Activated T-cell treated with anti-CD3 and anti-CD28 coated beads for 48 hours (primary cell): Measurements from ENCODE around the gene POPDC3.
"Not testable (repeated sequence)": the region's sequence is repeated elsewhere in the genome, so short reads cannot be mapped to it uniquely, and the experiment has no call there.

Source experiments
- DNase-seq: peaks from one replicate; pipeline ENCODE4 v3.0.0-alpha.2; 2020; ENCODE audit warnings: low read depth

Gene POPDC3, protein sequence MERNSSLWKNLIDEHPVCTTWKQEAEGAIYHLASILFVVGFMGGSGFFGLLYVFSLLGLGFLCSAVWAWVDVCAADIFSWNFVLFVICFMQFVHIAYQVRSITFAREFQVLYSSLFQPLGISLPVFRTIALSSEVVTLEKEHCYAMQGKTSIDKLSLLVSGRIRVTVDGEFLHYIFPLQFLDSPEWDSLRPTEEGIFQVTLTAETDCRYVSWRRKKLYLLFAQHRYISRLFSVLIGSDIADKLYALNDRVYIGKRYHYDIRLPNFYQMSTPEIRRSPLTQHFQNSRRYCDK

DNA sequence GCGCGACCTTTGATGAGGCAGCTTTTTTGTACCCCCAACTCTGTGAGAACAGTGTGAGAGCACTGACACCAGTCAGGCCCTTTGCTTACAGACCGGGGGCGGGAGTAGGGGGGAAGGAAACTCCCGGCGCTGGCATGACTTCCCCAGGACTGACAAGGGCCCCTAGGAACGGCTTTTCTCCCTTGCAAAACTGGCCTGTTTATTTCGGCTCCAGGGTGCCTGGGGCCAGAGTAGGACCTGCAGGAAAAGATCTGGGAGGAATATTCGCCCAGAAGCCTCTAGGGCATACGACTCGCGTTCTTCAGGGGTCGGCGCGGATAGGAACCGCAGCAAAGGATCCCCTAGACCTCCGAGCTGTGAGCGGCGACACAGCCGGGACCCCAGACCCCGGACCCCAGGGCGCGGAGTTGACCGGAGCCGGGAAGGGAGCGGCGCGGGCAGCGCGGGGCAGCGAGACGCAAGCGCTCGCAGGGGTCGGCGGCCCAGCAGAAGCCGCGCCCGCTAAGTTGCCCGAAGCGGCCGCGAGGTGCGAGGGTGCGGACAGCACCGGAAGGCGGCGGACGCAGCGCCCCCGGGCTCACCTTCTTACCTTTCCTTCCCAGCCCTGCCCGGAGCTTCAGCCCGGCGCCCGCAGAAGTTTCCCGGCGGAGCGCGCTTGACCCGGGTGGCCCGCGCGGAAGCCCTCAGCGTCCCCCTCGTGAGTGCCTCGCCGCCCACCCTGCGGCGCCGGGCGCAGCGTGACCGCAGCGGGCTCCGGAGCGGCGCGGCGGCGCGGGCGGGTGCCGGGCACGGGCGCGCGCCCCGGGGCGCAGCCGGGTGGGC lies at the start of gene POPDC3:
Gene POPDC3 (minus strand): TSS at position 771 of the 822 bp plus-strand sequence. CDS start 18,105 bp downstream, outside the sequence.
- peak; percentile 2 for DNase-seq

DNA sequence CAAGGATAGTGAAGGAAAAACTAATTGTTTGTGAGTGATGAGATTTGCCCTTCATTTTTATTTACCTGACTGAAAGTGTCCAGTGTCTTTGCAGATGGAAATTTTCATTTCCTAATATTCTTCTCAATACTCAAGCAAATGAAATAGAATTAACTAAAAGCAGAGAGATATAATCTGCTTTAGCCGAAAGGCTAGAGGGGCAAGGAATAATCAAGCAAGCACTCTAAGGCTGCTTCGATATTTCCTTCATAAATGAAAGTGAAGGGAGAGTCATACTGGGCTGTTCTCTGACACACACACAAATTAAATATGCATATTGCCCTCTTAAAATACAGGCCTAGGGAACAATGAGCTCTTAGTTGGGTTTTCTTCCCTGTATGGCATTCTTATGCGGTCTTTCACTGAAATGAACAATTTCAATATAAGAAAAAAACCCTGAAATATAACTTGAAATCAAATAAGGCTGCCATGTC lies 47.5 kb upstream of the POPDC3 start:
- DNase-seq = no peak

DNA sequence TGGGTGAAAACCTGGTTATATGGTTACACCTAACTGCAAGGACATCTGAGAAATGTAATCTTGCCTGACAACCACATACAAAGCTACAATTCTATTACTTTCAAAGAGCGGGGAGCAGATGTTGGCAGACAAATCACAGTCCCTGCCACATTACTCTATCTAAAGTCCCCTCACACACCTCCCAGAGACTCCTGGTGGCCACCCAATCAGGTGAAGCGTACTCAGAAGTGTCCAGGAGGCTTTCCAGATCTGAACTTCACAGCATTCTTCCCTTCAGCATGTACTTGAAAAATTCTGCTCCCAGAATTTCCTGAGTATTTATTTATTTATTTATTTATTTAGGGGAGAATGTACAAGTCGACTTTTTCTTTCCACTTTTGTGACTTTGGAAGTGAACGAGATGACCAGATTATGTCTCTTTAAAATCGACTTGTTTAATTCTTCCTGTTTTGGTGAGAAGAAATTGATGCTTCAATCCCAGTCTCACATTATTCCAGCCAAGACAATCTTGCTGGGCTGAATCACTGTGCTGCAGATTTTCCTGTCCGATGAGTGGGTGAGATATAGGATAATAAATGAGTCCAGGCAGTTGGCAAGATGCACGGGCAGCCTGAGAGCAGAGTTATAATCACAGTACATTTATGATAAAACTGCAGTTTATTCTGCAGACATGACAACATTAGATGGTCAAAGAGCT lies 46.9 kb upstream of the POPDC3 start:
- no peak for DNase-seq

DNA sequence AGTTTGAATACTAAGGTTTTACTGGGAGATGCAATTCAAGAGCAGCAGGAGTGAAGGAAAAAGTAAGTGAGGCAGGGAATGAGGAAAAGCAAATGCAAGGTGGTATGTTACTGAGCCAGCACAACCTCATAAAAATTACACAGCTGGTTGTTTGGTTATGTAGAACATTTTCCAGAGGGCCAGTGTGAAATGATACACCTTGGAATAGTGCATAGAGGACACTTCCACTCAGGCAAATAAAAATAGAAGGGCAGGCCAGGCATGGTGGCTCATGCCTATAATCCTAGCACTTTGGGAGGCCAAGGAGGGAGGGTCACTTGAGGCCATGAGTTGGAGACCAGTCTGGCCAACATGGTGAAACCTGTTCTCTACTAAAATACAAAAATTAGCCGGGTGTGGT lies 43.4 kb upstream of the POPDC3 start:
- DNase-seq = no peak

DNA sequence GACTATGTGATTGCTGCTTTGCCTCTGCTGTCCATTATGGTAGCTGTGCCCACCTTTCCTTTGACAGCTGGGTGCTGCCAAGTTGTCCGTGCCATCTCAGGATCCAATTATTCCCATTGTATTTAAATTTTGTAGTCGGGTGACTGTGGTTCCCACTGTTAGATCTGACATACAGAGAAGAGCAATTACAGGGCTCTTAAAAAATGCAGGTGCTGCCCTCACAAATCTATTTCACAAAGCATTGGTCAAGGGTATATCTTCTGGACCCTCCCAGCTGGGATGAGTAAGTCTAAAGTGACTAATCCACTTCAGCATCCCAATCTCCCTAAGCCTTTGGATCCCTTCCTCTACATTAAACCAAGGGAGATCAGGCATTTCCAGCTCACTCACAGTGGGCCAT lies 41.4 kb upstream of the POPDC3 start:
- DNase-seq = not testable (repeated sequence)

DNA sequence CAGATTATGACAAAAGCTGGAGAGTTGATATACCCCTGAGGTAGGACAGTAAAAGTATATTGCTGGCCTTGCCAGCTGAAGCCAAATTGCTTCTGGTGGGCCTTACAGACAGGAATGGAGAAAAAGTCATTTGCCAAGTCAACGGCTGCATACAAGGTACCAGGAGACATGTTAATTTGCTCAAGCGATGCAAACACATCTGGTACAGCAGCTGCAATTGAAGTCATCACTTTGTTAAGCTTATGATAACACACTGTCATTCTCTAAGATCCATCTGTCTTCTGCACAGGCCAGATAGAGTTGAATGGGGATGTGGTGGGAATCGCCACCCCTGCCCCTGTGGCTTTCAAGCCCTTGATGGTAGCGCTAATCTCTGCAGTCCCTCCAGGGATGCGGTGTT lies 40.4 kb upstream of the POPDC3 start:
- DNase-seq = no peak

DNA sequence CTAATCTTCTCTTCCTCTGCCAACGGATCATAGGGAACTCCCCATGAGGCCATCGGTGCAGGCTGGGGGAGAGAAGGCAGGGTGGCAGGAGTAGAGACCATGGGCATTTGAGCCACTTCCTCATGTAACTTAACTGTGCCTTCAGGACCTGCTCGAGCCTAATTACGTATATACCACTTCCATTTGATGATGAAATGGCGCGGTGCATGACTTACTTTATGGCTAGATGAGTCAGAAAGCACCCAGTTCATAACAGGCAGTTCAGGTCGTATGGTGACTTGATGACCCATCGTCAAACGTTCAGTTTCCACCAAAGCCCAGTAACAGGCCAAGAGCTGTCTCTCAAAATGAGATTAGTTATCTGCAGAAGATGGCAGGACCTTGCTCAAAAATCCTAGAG lies 39.4 kb upstream of the POPDC3 start:
- DNase-seq = not testable (repeated sequence)

DNA sequence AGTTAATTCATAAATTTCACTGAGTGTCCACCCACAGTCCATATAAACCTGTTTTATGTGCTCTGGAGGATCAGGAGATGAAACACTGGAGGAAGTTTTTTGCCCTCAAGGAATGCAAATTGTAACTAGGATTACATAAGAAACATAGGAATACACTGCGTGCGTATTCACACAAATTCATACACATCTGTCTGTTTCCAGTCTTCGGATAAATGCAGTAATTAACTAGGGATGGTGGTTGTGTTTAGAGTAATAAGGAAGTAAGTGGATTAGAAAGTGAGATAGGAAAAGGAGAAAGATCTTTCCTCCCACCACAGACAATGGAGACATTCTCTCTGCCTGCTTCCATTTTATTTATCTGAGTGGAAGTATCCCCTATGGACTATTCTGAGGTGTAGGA lies 35.7 kb upstream of the POPDC3 start:
- DNase-seq = no peak

DNA sequence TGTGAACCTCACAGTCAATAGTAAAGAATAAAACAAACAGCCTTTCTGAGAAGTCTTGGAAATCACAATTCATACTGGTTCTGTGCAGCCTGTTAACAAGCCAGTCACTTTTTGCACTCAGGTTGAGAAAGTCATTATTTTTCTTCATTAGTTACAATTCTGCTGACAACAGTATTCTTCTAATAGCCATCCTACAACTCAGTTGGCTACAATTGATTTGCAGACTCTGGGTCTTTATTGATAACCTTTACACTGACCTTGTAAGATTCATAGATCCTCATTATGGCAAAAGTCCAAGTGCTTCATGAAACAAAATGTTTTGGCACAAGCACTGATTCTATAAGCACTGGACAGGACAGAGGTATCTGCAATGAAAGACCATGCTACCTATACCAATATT lies 34.9 kb upstream of the POPDC3 start:
- DNase-seq = no peak

DNA sequence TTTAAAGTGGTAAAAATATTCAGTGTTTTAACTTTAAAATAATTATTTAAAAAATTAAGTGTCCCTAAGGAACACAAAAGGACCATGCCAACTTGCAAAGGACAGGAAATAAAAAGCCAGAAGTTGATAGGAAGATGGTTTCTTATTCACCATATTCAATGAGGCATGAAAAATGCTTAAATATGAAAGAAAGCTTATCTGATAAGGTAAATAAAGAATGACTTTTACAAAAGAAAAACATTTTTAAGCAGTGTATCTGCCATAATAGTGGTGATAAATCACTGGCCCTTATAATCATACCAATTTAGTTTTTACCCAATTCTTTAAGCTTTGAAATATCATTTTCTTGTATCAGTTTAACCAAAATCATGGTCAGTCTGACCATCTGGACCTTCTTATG lies 33.5 kb upstream of the POPDC3 start:
- no peak for DNase-seq

DNA sequence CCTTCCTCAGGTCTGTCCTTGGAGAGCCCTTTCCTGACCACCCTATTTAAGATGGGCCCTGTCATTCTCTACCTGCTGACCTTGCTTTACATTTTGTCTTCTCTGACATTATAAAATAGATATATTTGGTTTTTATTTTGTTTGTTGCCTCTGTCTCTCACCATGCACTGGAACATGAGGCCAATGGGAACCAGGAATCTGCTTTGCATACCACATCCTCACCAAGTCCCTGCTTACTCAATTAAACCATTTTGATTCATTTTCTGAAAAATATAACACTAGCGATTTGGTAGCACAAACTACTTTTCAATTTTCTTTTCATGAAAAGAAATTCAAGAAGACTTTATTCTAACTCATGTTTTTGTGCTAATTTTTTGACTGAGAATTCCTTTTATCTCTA lies 32.8 kb upstream of the POPDC3 start:
- DNase-seq = no peak

DNA sequence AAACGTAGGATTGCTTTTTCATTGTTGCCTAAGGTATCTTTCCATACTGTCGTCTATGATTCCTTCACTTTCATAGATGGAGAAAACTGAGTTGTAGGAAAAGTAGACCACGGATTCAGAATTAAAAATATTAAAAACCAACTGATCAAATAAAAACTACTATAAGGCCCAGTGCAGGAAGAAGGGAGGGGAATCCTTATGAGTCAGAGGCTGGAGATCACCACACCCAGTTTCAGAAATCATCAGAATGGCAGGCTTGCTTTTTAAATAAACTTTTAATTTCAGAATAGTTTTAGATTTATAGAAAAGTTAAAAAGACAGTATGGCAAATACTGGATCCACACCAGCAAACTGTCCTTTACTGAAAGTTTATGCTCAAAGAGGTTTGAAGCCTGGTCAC lies 32.0 kb upstream of the POPDC3 start:
- no peak for DNase-seq

DNA sequence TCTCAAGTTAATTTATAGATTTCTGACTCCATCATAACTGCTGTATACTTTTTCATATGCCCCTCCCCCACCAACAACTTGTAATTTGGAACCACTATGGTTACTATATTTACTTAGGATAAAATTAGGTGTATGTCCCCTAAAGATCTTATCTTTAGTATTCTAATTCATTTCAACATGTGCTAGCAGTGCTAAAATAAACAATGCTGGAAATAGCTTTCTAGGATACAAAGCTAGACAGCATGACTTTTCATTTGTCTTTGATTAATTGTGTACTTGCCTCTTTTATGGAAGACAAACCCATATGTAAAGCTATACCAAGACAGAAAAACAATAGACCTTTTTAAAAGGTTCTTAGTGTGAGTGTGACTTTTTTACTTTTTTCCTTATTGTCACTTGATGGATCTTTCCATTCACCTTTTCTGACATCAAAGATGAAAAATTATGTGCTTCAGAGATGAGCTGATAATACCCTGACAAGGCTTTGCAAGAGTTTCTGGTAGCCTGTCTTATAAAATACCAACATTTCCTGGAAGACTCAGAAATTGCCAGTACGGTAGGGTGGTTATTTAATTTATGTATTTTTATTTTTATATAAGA lies 31.2 kb upstream of the POPDC3 start:
- no peak for DNase-seq

DNA sequence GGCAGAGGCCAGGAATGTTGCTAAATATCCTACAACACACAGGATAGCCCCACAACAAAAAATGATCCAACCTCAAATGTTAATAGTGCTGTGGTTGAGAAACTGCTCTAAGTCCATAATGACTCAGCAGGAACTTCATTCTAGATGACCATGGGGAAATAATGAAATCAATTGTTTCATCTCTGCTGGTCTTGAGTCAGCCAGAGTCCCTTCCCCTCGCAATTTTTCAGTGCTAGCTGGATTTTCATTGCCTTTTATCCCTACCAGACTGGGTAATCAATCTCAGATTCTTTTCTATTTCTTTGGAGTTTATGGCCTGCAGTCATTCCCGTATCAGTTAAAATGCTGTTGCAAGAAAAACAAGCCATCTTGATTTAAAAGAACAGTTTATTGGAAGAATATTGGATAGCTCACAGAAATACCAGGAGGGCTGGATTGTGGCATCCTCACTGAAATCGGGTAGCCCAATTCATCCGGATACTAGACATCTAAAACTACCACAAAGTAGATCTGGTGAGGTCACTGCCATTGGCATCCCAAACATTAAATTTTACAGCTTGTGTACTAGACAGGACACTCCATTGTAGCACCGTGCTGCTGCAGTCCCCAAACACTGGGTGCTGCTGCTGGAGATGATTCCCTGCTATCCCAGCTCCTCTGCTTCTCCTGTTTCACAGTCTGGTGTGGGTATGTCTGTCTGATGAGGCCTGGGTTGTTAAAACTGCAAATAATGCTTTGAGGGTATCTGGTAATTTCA lies 30.3 kb upstream of the POPDC3 start:
- DNase-seq = no peak

DNA sequence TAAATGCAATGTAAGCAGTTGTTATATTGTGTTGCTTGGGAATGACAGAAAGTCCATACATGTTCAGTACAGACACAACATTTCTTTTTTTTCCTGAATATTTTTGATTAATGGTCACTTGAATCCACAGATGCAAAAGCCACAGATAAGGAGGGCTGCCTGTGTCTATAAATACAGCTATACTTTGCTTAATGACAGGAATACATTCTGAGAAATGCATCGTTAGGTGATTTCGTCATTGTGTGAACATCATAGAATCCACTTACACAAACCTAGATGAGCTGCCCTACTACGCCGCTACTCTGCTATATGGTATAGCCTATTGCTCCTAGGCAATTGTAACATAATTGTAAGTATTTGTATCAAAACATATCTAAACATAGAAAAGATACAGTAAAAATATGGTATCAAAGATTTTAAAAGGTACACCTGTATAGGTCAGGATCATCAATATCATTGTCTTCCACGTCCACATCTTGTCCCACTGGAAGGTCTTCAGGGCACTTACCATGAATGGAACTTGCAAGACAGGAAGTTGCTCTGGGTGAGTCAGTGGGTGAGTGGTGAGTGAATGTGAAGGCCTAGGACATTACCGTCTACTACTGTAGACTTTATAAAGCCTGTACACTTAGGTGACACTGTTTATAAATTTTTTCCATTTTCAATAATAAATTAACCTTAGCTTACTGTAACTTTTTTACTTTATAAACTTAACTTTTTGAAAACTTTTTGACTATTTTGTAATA lies 27.9 kb upstream of the POPDC3 start:
- no peak for DNase-seq

DNA sequence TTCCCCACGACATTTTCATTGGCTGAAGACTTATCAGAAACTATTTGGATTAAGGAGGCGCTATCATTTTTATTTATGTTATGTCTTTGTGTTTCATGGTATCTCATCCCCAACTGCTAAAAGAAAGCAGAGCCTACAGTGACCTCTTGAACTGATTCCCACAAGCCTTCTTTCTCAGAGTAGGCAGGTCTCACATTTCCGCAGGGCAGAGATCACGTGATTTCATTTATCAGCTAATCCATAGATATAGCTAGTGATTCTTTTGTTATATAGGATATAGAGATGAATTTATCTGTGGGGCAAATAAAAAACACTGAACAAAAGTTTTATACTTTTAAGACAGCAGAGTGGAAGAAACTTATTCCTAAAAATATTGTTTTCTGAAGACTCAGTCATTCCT lies 25.0 kb upstream of the POPDC3 start:
- DNase-seq = no peak

DNA sequence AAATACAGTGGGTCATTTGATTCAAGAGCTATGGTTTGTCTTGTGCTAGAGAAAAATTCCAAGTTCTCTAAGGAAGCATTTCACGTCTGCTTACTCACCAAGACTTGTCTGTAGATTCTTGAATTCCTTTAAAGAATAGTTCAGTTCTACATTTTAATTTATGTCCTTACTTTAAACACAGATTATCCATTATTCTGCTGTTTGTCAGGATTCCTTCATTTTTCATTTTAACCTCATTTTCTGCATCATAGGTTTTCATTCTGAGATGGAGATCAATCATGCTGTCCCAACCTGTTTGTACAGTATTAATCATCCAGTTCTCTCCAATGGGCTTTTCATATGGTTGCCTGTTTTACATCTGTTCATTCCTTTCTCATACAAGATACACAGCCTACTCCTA lies 24.5 kb upstream of the POPDC3 start:
- DNase-seq = no peak

DNA sequence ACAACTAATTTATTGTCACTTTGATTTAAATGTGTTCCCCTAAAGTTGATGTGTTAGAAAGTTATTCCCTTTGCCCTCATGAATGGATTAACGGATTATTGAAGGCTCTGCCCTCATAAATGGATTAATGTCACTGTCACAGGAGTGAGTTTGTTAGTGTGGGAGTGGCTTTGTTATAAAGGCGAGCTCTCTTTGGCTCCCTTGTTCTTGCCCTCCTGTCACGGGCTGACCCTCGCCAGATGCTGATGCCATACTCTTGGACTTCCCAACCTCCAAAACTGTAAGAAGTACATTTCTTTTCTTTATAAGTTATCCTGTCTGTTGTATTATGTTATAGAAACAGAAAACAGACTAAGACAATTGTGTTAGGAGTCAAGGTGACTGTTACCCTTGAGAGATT lies 22.7 kb upstream of the POPDC3 start:
- DNase-seq = no peak

DNA sequence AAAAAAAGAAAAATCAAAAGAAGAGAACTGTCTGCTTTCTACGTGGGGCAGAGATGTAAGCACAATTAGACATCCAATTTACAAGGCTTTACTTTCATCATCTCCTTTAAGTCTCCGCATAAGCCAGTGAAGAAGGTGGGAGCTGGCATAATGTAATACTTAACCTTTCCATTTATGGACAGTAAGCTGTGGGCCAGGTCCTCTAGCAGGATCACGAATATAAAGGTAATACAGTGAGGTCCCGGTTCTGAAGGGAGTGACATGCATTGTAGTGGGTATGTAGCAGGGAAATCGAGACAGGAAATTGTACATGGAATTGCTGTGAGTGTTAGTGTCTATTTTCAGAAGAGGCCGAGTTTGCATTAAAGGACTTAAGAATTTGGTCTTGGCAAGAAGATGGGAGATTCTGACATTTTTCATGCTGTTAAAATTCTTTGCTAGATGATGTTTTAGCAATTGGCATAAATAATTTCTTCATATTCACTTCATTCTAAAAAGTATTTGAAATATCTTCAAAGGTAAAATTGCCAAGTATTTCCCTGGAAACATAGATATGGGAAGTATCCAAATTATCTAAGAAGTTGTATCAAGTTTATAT lies 20.4 kb upstream of the POPDC3 start:
- no peak for DNase-seq

DNA sequence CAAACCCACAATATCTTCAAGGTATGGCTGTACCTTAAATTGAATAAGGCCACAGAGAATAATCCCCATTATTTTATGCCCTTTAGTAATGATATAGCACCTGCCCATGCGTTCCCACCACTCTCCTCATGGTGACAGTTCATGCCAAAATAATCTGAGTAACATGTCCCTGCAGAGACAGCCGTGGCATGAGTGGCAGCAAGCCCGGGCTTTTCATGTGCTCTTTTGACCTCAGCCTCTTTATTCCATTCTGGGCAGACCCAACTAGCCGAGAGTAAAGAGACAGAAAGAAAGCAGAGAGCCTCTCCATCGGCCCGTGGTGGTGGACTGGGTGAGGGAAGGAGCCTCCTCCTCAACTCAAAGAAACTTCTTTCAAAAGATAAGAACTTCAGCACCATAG lies 19.9 kb upstream of the POPDC3 start:
- DNase-seq = no peak

DNA sequence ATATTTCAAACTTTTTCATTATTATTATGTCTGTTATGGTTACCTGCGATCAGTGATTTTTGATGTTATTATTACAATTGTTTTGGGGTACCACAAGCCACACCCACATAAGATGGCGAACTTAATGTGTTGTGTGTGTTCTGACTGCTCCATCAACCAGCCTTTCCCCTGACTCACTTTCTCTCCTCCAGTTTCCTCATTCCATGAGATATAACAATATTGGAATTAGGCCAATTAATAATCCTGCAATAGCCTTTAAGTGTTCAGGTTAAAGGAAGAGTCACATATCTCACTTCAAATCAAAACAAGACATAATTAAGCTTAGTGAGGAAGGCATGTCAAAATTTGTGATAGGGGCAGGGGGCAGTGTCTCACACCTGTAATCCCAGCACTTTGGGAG lies 16.3 kb upstream of the POPDC3 start:
- DNase-seq = no peak
